Measurements from ENCODE around the gene TEAD1. TPM values are rescaled to one million over a fixed set of nuclear protein-coding genes. Genes with fewer than 3 reads are reported as not detected.

The TEAD1 gene
- total and polyA plus RNA-seq, 9 donors: 20.0 to 84.1 (median 67.6) TPM

DNA sequence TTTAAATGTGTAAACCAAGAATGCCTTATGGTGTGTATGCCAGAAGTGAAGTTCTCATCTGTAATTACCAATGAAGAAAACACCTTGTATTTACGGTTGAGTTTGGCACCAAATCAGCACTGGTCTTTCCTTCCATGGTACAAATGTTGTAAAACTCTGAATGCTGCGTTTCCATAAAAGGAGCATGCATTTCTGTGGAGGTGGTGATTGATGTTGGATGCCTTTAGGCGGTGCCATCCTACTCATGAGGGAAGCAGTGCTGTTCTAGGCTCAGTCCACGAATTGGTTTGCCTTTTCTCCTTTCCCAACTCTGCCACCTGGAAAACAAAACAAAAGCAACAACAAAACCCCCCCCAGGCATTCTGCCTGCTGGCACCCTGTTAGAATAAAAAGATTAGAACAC is 124.4 kb downstream of the TEAD1 start:
- no peak for TF ChIP-seq POLR2A (IDR thresholded peaks at IDR 0.05)
- no peak for TF ChIP-seq EP300 (IDR thresholded peaks at IDR 0.05)
- no peak for TF ChIP-seq CTCF (IDR thresholded peaks at IDR 0.05)
- H3K4me1 ChIP-seq (ENCODE audit: insufficient read depth): peaks cover 32% of the 10 kb centered on the region
- intact Hi-C loops (cut with DNase I): no loop called here

GRCh38 chr11:12799334-12799835 is 125.2 kb downstream of the TEAD1 start:
- no peak overlapping the region for H3K27ac ChIP-seq
- H3K36me3 ChIP-seq: no peaks in the 10 kb centered on the region
- H3K27me3 ChIP-seq: no peaks in the 10 kb centered on the region
- H3K9me3 ChIP-seq: no peaks in the 10 kb centered on the region
- no peak for TF ChIP-seq CTCF (IDR thresholded peaks at IDR 0.05)
- no peak for TF ChIP-seq POLR2A (IDR thresholded peaks at IDR 0.05)
- no peak for TF ChIP-seq EP300 (IDR thresholded peaks at IDR 0.05)
- H3K4me1 ChIP-seq (ENCODE audit: insufficient read depth): peaks cover 29% of the 10 kb centered on the region
- DNase-seq: no peak
- no peak overlapping the region for H3K4me3 ChIP-seq
- 21 to 27% (median 25%) methylated on average over 4 of the region's 4 CpGs for WGBS, 3 donors
- intact Hi-C loops (cut with DNase I): no loop called here

More for the DNA sequence above, 124.4 kb downstream of the TEAD1 start:
- 71 to 88% (median 78%) methylated on average over 4 of the region's 4 CpGs for WGBS, 3 donors
- Histone ChIP-seq H3K36me3 (no peaks in the 10 kb centered on the region), H3K4me3 (no peak overlapping the region), H3K9me3 (no peaks in the 10 kb centered on the region), H3K27ac (no peak overlapping the region), H3K27me3 (no peaks in the 10 kb centered on the region)
- DNase-seq: no peak

DNA sequence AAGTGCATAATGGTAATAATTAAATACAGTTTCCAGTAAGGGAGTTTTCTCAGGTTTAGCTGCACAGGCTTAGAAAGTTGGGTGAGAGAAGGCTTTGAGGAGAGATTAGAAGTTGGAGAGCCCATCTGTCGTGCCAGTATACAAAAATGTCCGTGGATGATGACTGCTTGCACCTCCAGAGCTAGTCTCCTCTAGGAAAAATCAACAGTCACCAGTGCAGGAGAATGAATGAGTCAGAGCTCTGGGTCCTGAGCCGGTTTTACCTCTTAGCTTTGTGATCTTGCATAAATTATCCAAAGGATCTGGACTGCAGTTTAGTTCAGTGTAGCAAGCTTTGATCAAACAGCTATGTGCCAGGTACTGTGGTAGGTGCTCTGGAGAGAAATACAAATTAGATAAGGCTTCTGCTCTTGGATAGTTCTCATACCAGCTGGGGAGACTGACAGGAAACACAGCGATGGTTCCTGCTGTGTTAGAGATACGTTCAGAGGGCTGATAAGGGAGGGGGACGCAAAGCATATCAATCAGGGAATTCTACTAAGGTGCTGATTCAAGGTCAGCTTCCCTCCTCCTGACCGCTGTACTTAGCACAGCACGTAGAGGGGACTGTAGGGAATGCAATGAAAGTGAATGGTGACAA is 125.9 kb downstream of the TEAD1 start:
- Histone ChIP-seq H3K36me3 (no peaks in the 10 kb centered on the region), H3K4me3 (no peak overlapping the region), H3K4me1 (ENCODE audit: insufficient read depth) (peaks cover 23% of the 10 kb centered on the region), H3K9me3 (no peaks in the 10 kb centered on the region), H3K27ac (no peak overlapping the region), H3K27me3 (no peaks in the 10 kb centered on the region)
- 17 to 31% (median 24%) methylated on average over 8 of the region's 8 CpGs for WGBS, 3 donors
- intact Hi-C loops (cut with DNase I): no loop called here
- no peak for DNase-seq
- TF ChIP-seq POLR2A (IDR thresholded peaks at IDR 0.05): no peak
- no peak for TF ChIP-seq CTCF (IDR thresholded peaks at IDR 0.05)
- no peak for TF ChIP-seq EP300 (IDR thresholded peaks at IDR 0.05)

GRCh38 chr11:12800871-12801270 is 126.7 kb downstream of the TEAD1 start:
- Histone ChIP-seq H3K4me1 (ENCODE audit: insufficient read depth) (peaks cover 23% of the 10 kb centered on the region), H3K9me3 (no peaks in the 10 kb centered on the region), H3K4me3 (no peak overlapping the region), H3K27ac (no peak overlapping the region), H3K36me3 (no peaks in the 10 kb centered on the region), H3K27me3 (no peaks in the 10 kb centered on the region)
- intact Hi-C loops (cut with DNase I): no loop called here
- WGBS, 3 donors: 48 to 54% (median 51%) methylated on average over 2 of the region's 2 CpGs
- TF ChIP-seq POLR2A (IDR thresholded peaks at IDR 0.05) (no peak), CTCF (IDR thresholded peaks at IDR 0.05) (no peak), EP300 (IDR thresholded peaks at IDR 0.05) (no peak)
- no peak for DNase-seq
